Measurements from ENCODE around the gene SFMBT2.

DNA sequence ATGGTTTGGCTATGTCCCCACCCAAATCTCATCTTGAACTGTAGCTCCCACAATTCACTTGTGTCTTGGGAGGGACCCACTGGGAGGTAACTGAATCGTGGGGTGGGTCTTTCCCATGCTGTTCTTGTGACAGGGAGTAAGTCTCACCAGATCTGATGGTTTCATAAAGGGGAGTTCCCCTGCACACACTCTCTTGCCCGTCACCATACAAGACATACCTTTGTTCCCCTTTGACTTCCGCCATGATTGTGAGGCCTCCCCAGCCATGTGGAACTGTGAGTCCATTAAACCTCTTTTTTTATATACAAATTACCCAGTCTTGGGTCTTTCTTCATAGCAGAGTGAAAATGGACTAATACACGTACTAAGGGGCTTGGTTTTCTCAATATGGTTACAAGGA is 106.7 kb downstream of the SFMBT2 start:
- no peak for TF ChIP-seq POLR2A (IDR thresholded peaks at IDR 0.05; ENCODE audit: low read depth)
- TF ChIP-seq, protein P1, sequence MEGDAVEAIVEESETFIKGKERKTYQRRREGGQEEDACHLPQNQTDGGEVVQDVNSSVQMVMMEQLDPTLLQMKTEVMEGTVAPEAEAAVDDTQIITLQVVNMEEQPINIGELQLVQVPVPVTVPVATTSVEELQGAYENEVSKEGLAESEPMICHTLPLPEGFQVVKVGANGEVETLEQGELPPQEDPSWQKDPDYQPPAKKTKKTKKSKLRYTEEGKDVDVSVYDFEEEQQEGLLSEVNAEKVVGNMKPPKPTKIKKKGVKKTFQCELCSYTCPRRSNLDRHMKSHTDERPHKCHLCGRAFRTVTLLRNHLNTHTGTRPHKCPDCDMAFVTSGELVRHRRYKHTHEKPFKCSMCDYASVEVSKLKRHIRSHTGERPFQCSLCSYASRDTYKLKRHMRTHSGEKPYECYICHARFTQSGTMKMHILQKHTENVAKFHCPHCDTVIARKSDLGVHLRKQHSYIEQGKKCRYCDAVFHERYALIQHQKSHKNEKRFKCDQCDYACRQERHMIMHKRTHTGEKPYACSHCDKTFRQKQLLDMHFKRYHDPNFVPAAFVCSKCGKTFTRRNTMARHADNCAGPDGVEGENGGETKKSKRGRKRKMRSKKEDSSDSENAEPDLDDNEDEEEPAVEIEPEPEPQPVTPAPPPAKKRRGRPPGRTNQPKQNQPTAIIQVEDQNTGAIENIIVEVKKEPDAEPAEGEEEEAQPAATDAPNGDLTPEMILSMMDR (IDR thresholded peaks at IDR 0.05), result no peak
- no peak for TF ChIP-seq POLR2AphosphoS5 (IDR thresholded peaks at IDR 0.05)
- TF ChIP-seq EP300 (IDR thresholded peaks at IDR 0.05), result no peak

Data from esophagus muscularis mucosa (tissue), 4 donors.